Measurements from ENCODE around the gene SPN.

- no peak for TF ChIP-seq EZH2phosphoT487 (IDR thresholded peaks at IDR 0.05; ENCODE audit: borderline replicate concordance)
- no peak for TF ChIP-seq CTCF (IDR thresholded peaks at IDR 0.05 in 2 of 3, conservative IDR thresholded peaks at IDR 0.05 in 1 of 3; ENCODE audit: borderline replicate concordance in 1 of 3, insufficient read depth in 1 of 3, low read depth in 2 of 3, low read length in 2 of 3)
- no peak for TF ChIP-seq POLR2A (IDR thresholded peaks at IDR 0.05; ENCODE audit: borderline replicate concordance, extremely low read depth, insufficient read depth, insufficient read length)
- no peak for TF ChIP-seq ATF3 (IDR thresholded peaks at IDR 0.05)
- TF ChIP-seq REST (IDR thresholded peaks at IDR 0.05; ENCODE audit: low read depth): no peak
- TF ChIP-seq ZBTB33 (IDR thresholded peaks at IDR 0.05; ENCODE audit: extremely low read depth, insufficient replicate concordance, low read length): no peak
- no peak for TF ChIP-seq POLR2AphosphoS5 (IDR thresholded peaks at IDR 0.05; ENCODE audit: low read depth, low read length)
- no peak for TF ChIP-seq EZH2 (IDR thresholded peaks at IDR 0.05)
- no peak for TF ChIP-seq YY1 (IDR thresholded peaks at IDR 0.05; ENCODE audit: extremely low read depth, insufficient replicate concordance, low read depth, low read length)
- no peak for TF ChIP-seq RAD21 (IDR thresholded peaks at IDR 0.05; ENCODE audit: low read depth)
These were observed 51.9 kb downstream of the SPN start for GRCh38 chr16:29714972-29715371.
